ENCODE data around the gene ZNF205.
A peak's percentile ranks its signal among the peaks of the same experiment; 100 is the strongest.
"Not testable (repeated sequence)": the region's sequence is repeated elsewhere in the genome, so short reads cannot be mapped to it uniquely, and the experiment has no call there.

The ZNF205 gene

GRCh38 chr16:3135126-3135715, 22.8 kb downstream of the ZNF205 start:
- DNase-seq = no peak

- no peak for DNase-seq
Measured at GRCh38 chr16:3137267-3137666, 24.9 kb downstream of the ZNF205 start.

DNA sequence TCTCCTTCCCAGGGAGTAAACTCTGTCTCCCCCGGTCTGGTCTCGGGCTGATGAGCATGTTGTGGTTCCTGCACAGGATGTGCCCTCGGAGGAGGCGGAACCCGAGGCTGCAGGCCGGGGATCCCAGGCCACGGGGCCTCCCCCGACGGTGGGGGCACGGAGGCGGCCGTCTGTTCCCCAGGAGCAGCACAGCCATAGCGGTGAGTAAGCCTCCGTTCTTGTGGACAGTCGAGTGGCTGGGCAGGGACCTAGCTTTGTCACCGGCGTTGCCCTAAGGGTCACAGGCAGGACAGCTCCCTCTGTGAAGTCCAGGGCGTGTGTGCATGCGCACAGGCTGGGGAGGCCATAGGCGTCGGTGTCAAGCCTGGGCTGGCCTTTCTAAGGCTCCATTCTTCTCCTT, 26.0 kb downstream of the ZNF205 start:
- no peak for DNase-seq

DNA sequence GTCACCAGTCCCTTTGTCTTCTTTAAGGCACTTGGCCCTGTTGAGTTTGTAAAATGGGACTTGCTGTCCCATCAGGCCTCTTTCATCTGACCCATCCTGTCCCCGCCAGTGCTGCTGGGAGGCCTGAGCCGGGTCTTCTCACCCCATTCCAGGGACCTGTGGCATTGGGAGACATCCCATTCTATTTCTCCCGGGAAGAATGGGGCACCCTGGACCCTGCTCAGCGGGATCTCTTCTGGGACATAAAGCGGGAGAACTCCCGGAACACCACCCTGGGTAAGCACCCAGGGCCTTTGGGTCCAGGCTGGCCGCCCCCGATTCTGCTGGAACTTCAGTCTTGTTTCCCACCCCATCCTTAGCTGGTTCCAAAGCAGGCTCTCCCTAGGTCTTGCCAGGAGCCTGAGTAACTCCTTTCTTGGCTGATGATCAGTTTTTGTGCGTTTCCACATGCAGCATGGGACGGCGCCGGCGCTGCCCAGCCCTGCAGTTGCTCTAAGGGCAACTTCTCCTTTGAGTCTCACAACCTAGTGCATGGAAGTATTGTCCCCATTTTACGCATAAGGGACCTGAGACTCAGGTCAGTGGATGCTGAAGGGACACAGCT, 26.5 kb downstream of the ZNF205 start:
- DNase-seq = no peak

GRCh38 chr16:3139561-3139960, 27.2 kb downstream of the ZNF205 start:
- DNase-seq = not testable (repeated sequence)

DNA sequence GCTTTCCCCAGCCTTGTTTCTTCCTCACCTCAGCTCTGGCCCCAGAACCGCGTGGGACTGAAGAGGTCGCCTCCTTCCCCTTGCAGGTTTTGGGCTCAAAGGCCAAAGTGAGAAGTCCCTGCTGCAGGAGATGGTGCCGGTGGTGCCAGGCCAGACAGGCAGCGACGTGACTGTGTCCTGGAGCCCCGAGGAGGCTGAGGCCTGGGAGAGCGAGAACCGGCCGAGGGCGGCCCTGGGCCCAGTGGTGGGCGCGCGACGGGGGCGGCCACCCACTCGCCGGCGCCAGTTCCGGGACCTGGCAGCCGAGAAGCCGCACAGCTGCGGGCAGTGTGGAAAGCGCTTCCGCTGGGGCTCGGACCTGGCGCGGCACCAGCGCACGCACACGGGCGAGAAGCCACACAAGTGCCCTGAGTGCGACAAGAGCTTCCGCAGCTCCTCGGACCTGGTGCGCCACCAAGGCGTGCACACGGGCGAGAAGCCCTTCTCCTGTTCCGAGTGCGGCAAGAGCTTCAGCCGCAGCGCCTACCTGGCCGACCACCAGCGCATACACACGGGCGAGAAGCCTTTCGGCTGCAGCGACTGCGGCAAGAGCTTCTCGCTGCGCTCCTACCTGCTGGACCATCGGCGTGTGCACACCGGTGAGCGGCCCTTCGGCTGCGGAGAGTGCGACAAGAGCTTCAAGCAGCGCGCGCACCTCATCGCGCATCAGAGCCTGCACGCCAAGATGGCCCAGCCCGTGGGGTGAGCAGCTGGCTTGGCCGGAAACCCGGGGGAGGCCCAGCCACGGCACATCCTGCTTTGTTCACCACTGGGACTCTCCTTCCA, 28.4 kb downstream of the ZNF205 start:
- DNase-seq = no peak

GRCh38 chr16:3141781-3142311, 29.5 kb downstream of the ZNF205 start:
- DNase-seq = no peak

DNA sequence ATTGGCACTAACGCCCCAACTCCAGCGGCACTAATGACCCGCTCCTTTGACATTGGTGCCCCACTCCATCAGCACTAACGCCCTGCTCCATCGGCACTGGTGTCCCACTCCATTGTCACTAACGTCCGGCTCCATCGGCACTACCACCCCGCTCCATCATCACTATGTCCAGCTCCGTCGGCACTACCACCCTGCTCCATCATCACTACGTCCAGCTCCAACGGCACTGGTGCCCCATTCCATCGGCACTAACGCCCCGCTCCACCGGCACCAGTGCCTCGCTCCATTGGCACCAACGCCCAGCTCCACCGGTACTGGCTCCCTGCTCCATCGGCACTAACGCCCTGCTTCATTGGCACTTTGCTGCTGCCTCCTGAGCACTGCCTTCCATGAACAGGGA, 29.9 kb downstream of the ZNF205 start:
- no peak for DNase-seq

DNA sequence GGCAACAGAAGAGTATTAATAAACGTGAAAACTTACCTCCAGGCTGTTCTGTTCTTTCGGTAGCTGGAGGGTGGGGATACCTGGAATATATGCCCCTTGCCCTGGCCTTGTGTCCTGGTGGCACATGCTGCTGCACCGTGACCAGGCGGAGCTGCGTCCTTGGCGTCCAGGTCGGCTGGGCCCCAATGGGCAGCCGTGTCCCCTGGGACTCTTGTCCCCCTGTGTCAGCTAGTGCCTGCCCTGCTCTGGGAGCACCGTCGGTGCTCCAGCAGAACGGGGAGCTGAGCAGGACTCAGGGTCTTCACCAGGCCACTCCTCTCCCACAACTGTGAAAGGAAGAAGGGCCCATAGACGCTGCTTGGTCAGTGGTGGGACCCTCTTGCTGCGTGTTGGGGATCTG, 30.4 kb downstream of the ZNF205 start:
- DNase-seq = no peak

GRCh38 chr16:3143189-3143588, 30.8 kb downstream of the ZNF205 start:
- no peak for DNase-seq

GRCh38 chr16:3143598-3144320, 31.4 kb downstream of the ZNF205 start:
- no peak for DNase-seq

DNA sequence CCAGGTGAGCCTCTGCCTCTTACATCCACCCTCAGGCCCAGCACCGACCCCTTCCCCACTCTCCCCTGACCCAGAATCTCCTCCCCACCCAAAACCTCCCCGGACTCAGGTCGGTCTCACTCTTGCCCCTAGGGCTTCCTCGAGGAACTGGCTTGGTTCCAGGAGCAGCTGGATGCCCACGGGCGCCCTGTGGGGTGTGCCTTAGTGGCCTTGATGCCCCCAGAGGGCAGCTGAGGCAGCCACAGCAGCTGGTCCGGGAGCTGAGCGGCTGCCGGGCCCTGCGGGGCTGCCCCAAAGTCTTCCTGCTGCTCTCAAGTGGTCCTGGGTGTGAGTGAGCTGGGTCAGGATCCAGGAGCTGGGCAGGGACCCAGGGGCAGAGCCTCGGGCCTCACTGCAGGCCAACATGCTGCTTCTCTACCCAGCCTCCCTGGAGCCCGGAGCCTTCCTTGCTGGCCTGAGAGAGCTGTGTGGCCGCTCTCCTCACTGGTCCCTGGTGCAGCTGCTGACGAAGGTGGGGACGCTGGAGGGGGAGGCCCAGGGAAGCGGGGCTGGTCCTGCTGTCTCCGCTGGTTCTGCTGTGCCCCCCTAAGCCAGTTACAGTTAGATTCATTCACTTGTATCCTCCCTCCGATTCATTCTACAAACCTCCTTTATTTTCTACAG, 32.1 kb downstream of the ZNF205 start:
- DNase-seq = no peak

DNA sequence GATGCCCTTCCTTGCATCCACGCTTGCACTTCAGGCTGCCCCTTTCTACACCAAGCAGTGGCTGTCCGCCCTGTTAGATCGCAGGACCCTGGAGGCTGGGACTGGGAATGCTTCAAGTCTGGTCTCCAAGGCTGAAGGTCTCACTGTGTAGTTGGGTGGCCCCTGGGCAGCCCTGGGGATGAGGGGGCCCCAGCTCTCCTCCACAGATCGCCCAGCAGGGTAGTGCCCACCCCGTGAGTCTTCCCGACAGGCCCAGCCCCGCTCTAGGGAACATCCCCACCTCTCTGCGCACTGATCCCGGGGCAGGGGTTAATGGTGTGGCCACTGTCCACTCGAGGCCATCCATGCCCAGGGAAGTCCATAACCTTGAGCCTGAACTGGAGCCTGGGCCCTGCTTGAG, 32.8 kb downstream of the ZNF205 start:
- no peak for DNase-seq

GRCh38 chr16:3145660-3146059, 33.3 kb downstream of the ZNF205 start:
- no peak for DNase-seq

DNA sequence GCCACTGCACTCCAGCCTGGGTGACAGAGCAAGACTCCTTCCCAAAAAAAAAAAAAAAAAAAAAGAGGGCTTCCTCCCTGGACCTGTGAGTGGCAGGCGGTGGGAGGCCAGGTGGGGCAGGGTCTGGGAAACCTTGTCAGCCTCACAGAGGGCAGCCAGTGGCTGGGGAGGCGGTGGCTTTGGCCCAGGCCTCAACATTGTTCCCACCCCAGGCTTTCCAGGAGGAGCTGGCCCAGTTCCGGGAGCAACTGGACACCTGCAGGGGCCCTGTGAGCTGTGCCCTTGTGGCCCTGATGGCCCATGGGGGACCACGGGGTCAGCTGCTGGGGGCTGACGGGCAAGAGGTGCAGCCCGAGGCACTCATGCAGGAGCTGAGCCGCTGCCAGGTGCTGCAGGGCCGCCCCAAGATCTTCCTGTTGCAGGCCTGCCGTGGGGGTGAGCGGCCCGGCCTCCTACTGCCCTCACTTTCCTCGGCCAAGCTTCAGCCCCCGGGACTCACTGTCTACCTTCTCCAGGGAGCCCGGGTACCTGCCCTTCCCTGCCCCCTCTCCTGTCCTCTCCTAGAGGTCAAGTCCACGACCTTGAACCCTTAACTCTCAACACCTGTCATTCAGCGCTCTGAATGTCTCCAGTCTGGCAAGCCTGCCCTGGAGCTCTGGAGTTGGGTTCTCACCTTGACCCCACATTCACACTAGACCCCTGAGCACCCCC, 34.8 kb downstream of the ZNF205 start:
- no peak for DNase-seq

GRCh38 chr16:3147757-3148104, 35.3 kb downstream of the ZNF205 start:
- no peak for DNase-seq

DNA sequence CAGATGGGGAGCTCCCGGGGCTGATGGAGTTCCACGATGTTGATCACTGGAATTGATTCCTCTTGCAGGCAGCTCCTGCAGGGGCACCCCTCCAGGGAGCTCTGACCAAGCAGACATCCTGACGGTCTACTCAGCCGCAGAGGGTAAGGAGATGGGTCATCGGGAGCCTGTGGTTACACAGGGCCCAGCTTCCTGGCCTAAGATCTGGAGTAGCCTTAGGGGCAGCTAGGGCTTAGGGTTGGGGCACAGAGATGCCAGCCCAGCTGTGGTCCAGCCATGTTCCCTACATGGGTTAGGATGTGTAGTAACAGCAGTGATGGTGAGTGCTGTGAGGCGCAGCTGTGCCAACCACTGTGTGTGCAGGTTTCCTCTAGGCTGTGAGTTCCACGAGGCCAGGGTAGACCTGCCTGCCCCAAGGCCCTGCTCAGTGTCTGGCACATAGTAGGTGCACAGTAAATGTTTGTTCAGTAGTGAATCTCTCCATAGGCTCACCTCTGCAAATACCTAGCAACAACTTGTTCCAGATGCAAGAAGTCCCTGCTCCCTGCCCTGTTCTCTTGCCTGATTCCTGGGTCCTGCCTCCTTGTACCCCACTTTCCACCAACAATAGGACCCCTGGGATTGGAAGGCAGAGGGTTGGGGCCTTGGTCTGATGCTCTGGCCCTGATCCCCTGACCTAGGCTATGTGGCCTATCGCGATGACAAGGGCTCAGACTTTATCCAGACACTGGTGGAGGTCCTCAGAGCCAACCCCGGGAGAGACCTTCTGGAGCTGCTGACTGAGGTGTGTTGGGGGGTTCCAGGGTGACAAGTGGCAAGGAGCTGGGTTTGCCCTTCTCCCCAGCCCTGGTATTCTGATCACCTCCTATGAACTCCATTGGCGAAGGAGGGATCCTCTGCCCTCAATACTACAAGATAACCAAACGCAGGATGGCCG, 36.1 kb downstream of the ZNF205 start:
- no peak for DNase-seq

DNA sequence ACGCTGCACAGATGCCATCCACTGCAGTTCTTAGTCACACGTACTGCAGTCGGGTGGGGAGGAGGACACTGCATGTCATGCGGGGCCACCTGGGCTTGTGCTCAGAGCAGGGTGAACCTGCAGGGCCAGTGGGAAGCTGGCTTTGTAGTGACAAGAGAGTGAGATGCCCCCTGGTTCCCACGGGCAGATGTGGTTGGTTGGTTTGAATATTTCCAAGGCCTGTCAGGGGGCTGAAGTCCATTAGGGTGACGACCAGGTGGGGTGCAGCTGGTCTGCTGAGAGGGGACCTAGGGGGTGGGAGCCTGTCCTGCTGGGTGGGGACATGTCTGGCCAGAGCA, 36.8 kb downstream of the ZNF205 start:
- no peak for DNase-seq

DNA sequence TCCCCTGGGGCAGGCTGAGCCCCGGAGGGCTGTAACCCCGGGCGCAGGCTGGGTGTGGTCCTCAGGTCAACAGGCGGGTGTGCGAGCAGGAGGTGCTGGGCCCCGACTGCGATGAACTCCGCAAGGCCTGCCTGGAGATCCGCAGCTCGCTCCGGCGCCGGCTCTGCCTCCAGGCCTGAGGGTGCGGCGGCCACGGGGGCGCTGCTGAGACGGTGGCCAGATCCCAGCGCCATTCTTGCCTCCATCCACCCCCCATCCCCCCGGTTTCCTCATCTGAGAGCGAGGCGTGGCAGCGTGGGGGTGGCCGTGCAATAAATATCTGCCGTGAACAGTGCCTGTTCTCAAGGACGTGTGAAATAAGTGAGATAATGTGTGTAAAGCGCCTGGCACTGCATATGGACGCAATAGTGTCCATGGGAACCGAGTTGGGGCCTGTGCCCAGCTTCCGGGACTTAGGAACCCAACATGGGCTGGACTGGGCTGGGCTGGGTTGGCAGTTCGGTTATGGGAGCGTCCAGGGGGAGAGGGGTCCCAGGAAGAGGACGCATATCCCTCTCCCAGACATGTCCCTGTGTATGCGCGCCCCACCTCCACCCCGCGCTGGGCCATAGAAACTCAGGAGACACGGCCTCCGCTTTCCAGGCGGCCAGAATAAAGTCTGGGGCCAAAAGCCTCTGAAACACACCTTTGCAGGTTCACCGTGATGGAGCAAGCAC, 37.4 kb downstream of the ZNF205 start:
- peak; percentile 57 for DNase-seq
